GM23338 (cell line): Measurements from ENCODE around the gene GIMAP4. TPM values are rescaled to one million over a fixed set of nuclear protein-coding genes. Genes with fewer than 3 reads are reported as not detected.

Experiments used
- ATAC-seq: fragments of 200-7000 bp; cut with Tn5 transposase; 3 replicates; pipeline ENCODE4 v1.9.1; 2020
- DNase-seq: peaks from one replicate; pipeline ENCODE4 v3.0.0-alpha.2; 2015; ENCODE audit warnings: low spot score
- H2AFZ ChIP-seq: fragments of 200-600 bp; sonication (generic); 2 replicates; pipeline ENCODE4 v1.8.0; 2016; ENCODE audit warnings: antibody characterized with exemption, mild to moderate bottlenecking, moderate library complexity
- H3F3A ChIP-seq: fragments of 200-600 bp; sonication (generic); replicated peaks from 2 replicates; pipeline ENCODE4 v1.8.0; 2017; ENCODE audit warnings: antibody characterized with exemption, mixed run types, low read depth
- H3K27ac ChIP-seq: fragments of 200-600 bp; sonication (generic); 2 replicates; pipeline ENCODE4 v1.6.1; 2016; ENCODE audit warnings: low read depth
- H3K27me3 ChIP-seq: fragments of 200-600 bp; sonication (generic); 2 replicates; pipeline ENCODE4 v1.8.0; 2016; ENCODE audit warnings: mild to moderate bottlenecking, mixed run types, moderate library complexity; ENCODE audit not compliant: insufficient read depth
- H3K36me3 ChIP-seq: fragments of 200-600 bp; sonication (generic); 2 replicates; pipeline ENCODE4 v1.8.0; 2016; ENCODE audit warnings: mild to moderate bottlenecking; ENCODE audit not compliant: insufficient read depth
- H3K4me1 ChIP-seq: fragments of 200-600 bp; sonication (generic); 2 replicates; pipeline ENCODE4 v1.8.0; 2016; ENCODE audit warnings: mild to moderate bottlenecking, moderate library complexity; ENCODE audit not compliant: insufficient read depth
- H3K4me2 ChIP-seq: fragments of 200-600 bp; sonication (generic); 2 replicates; pipeline ENCODE4 v1.7.1; 2017; ENCODE audit warnings: mixed run types
- H3K4me3 ChIP-seq: fragments of 200-600 bp; sonication (generic); 2 replicates; pipeline ENCODE4 v1.6.1; 2016; ENCODE audit warnings: mixed run types
- H3K79me2 ChIP-seq: fragments of 200-600 bp; sonication (generic); replicated peaks from 2 replicates; pipeline ENCODE4 v1.8.0; 2017; ENCODE audit warnings: mild to moderate bottlenecking; ENCODE audit not compliant: insufficient read depth
- H3K9me2 ChIP-seq: fragments of 200-600 bp; sonication (generic); 2 replicates; pipeline ENCODE4 v1.8.0; 2017; ENCODE audit not compliant: insufficient read depth
- H4K20me1 ChIP-seq: fragments of 200-600 bp; sonication (generic); replicated peaks from 2 replicates; pipeline ENCODE4 v1.8.0; 2017; ENCODE audit warnings: mild to moderate bottlenecking; ENCODE audit not compliant: insufficient read depth
- H3K27ac Mint-ChIP-seq: 2 replicates; pipeline ENCODE4 v1.8.0; 2020; ENCODE audit warnings: inconsistent platforms, mild to moderate bottlenecking, moderate library complexity, mixed read lengths
- H3K27me3 Mint-ChIP-seq: 3 replicates; pipeline ENCODE4 v1.8.0; 2022; ENCODE audit warnings: low read depth, mild to moderate bottlenecking, moderate library complexity, mixed read lengths, inconsistent platforms; ENCODE audit not compliant: insufficient read depth, poor library complexity
- H3K36me3 Mint-ChIP-seq: 3 replicates; pipeline ENCODE4 v1.8.0; 2021; ENCODE audit warnings: low read depth, mild to moderate bottlenecking, inconsistent platforms, moderate library complexity, mixed read lengths
- H3K4me1 Mint-ChIP-seq: 3 replicates; pipeline ENCODE4 v1.8.0; 2020; ENCODE audit warnings: mild to moderate bottlenecking, inconsistent platforms, mixed read lengths
- H3K4me3 Mint-ChIP-seq: 3 replicates; pipeline ENCODE4 v1.8.0; 2021; ENCODE audit warnings: moderate library complexity, mild to moderate bottlenecking, inconsistent platforms, mixed read lengths
- H3K9me3 Mint-ChIP-seq: 3 replicates; pipeline ENCODE4 v1.8.0; 2020; ENCODE audit warnings: moderate library complexity, mild to moderate bottlenecking, inconsistent platforms, mixed read lengths
- CREB1 ChIP-seq: fragments of 250-450 bp; sonication (Bioruptor Pico); IDR thresholded peaks from 2 replicates; pipeline ENCODE4 v1.5.0; 2020; ENCODE audit warnings: low read depth, mild to moderate bottlenecking, moderate library complexity
- JUNB ChIP-seq: IDR thresholded peaks from one replicate; pipeline ENCODE4 v1.6.1; 2016; ENCODE audit warnings: antibody characterized with exemption; ENCODE audit not compliant: unreplicated experiment
- NANOG ChIP-seq: IDR thresholded peaks from 2 replicates; pipeline ENCODE4 v1.6.1; 2016; ENCODE audit warnings: antibody characterized with exemption, borderline replicate concordance
- POLR2AphosphoS5 ChIP-seq: IDR thresholded peaks from 2 replicates; pipeline ENCODE4 v1.6.1; 2016; ENCODE audit warnings: antibody characterized with exemption, low read depth
- REST ChIP-seq: IDR thresholded peaks from one replicate; pipeline ENCODE4 v1.6.1; 2018; ENCODE audit warnings: antibody characterized with exemption; ENCODE audit not compliant: unreplicated experiment
- STAT1 ChIP-seq: IDR thresholded peaks from one replicate; pipeline ENCODE4 v1.6.1; 2016; ENCODE audit warnings: antibody characterized with exemption; ENCODE audit not compliant: unreplicated experiment
- ZNF331 ChIP-seq: fragments of 250-450 bp; sonication (Bioruptor Pico); IDR thresholded peaks from 2 replicates; pipeline ENCODE4 v1.5.0; 2020; ENCODE audit warnings: low read depth, mild to moderate bottlenecking, moderate library complexity
- polyA plus RNA-seq: library from polyadenylated mRNA; unstranded; fragments of >200 nt; fragmentation: Nextera tagmentation; extraction: Ambion mirVana; gene quantifications from 2 replicates; pipeline ENCODE4 v1.2.1, GENCODE V29; 2016
- total RNA-seq: library from RNA; depleted of rRNA; stranded (reverse); fragments of >200 nt; shearing (Covaris generic); gene quantifications from 2 replicates; pipeline ENCODE4 v1.2.3, GENCODE V29; 2014
- TF ChIP-seq, protein P1 (sequence below): fragments of 250-450 bp; sonication (Bioruptor Pico); IDR thresholded peaks from 2 replicates; pipeline ENCODE4 v1.5.0; 2020; ENCODE audit warnings: mild to moderate bottlenecking, moderate library complexity
- TF ChIP-seq, protein P2 (sequence below), 2 experiments: fragments of 200-600 bp in 1 of 2; sonication (generic) in 1 of 2; conservative IDR thresholded peaks; 2 replicates each; pipeline versions ENCODE4 v1.5.1 to v1.6.1; 2016 to 2017; ENCODE audit warnings: antibody characterized with exemption in 2 of 2, low read depth in 2 of 2, mild to moderate bottlenecking in 2 of 2, moderate library complexity in 1 of 2

The GIMAP4 gene
- total and polyA plus RNA-seq, 2 experiments from 2014 or later, result not detected

- TF ChIP-seq, protein P1, sequence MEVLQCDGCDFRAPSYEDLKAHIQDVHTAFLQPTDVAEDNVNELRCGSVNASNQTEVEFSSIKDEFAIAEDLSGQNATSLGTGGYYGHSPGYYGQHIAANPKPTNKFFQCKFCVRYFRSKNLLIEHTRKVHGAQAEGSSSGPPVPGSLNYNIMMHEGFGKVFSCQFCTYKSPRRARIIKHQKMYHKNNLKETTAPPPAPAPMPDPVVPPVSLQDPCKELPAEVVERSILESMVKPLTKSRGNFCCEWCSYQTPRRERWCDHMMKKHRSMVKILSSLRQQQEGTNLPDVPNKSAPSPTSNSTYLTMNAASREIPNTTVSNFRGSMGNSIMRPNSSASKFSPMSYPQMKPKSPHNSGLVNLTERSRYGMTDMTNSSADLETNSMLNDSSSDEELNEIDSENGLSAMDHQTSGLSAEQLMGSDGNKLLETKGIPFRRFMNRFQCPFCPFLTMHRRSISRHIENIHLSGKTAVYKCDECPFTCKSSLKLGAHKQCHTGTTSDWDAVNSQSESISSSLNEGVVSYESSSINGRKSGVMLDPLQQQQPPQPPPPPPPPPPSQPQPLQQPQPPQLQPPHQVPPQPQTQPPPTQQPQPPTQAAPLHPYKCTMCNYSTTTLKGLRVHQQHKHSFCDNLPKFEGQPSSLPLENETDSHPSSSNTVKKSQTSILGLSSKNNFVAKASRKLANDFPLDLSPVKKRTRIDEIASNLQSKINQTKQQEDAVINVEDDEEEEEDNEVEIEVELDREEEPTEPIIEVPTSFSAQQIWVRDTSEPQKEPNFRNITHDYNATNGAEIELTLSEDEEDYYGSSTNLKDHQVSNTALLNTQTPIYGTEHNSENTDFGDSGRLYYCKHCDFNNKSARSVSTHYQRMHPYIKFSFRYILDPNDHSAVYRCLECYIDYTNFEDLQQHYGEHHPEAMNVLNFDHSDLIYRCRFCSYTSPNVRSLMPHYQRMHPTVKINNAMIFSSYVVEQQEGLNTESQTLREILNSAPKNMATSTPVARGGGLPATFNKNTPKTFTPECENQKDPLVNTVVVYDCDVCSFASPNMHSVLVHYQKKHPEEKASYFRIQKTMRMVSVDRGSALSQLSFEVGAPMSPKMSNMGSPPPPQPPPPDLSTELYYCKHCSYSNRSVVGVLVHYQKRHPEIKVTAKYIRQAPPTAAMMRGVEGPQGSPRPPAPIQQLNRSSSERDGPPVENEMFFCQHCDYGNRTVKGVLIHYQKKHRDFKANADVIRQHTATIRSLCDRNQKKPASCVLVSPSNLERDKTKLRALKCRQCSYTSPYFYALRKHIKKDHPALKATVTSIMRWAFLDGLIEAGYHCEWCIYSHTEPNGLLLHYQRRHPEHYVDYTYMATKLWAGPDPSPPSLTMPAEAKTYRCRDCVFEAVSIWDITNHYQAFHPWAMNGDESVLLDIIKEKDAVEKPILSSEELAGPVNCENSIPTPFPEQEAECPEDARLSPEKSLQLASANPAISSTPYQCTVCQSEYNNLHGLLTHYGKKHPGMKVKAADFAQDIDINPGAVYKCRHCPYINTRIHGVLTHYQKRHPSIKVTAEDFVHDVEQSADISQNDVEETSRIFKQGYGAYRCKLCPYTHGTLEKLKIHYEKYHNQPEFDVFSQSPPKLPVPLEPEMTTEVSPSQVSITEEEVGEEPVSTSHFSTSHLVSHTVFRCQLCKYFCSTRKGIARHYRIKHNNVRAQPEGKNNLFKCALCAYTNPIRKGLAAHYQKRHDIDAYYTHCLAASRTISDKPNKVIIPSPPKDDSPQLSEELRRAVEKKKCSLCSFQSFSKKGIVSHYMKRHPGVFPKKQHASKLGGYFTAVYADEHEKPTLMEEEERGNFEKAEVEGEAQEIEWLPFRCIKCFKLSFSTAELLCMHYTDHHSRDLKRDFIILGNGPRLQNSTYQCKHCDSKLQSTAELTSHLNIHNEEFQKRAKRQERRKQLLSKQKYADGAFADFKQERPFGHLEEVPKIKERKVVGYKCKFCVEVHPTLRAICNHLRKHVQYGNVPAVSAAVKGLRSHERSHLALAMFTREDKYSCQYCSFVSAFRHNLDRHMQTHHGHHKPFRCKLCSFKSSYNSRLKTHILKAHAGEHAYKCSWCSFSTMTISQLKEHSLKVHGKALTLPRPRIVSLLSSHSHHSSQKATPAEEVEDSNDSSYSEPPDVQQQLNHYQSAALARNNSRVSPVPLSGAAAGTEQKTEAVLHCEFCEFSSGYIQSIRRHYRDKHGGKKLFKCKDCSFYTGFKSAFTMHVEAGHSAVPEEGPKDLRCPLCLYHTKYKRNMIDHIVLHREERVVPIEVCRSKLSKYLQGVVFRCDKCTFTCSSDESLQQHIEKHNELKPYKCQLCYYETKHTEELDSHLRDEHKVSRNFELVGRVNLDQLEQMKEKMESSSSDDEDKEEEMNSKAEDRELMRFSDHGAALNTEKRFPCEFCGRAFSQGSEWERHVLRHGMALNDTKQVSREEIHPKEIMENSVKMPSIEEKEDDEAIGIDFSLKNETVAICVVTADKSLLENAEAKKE (CRISPR knock-in tag), result no peak
- TF ChIP-seq REST (no peak), JUNB (no peak)
These were observed 52.9 kb downstream of the GIMAP4 start (continued) for GRCh38 chr7:150620061-150620460.

DNA sequence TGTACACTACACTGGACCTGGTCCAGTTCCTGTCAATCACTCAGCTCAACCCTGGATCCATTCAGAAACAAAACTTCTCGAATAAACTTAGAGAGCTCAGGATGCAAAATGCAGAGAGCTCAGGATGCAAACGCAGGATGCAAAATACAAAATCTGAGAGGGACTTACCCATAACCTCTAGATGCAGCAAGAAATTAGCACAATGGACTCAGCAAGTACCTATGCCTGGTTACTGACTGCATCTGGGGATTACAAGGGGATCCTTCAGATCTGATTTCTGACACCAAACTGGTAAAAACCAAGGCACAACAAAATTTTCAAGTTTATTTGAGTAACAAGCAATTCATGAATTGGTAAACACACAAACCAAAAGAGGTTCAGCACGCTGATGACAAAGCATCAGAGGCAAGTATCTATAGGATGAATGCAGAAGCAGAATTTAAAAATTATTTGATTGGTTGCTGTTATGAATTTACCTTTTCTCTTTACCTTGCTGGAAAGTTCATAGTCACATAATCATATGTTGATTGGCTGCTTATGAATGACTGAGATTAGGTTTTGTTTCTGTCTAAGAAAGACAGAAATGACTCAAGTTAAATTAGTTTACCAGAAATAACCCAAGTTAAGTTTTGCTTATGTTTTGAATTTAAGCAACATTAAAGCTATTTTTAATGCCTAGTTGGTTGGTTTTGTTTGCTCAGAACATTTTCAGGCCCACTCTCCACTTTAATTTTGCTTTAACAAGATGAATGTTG is 53.6 kb downstream of the GIMAP4 start:
- no peak overlapping the region for H3K4me3 Mint-ChIP-seq
- peaks cover 5% of the 10 kb centered on the region for H3K27me3 Mint-ChIP-seq
- no peak for TF ChIP-seq REST
- no peak for TF ChIP-seq NANOG
- TF ChIP-seq ZNF331 (CRISPR knock-in tag), result no peak
- TF ChIP-seq JUNB, result no peak
- no peak for TF ChIP-seq CREB1 (CRISPR knock-in tag)
- TF ChIP-seq STAT1, result no peak
- TF ChIP-seq, protein P2, sequence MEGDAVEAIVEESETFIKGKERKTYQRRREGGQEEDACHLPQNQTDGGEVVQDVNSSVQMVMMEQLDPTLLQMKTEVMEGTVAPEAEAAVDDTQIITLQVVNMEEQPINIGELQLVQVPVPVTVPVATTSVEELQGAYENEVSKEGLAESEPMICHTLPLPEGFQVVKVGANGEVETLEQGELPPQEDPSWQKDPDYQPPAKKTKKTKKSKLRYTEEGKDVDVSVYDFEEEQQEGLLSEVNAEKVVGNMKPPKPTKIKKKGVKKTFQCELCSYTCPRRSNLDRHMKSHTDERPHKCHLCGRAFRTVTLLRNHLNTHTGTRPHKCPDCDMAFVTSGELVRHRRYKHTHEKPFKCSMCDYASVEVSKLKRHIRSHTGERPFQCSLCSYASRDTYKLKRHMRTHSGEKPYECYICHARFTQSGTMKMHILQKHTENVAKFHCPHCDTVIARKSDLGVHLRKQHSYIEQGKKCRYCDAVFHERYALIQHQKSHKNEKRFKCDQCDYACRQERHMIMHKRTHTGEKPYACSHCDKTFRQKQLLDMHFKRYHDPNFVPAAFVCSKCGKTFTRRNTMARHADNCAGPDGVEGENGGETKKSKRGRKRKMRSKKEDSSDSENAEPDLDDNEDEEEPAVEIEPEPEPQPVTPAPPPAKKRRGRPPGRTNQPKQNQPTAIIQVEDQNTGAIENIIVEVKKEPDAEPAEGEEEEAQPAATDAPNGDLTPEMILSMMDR (conservative IDR thresholded peaks at IDR 0.05; ENCODE audit: low read depth in 2 of 2), result no peak
- no peak for TF ChIP-seq POLR2AphosphoS5

More for the DNA sequence above, 53.6 kb downstream of the GIMAP4 start:
- Histone ChIP-seq H3K27me3 (no peaks in the 10 kb centered on the region), H3K4me1 (no peaks in the 10 kb centered on the region), H3F3A (no peaks in the 10 kb centered on the region), H4K20me1 (no peaks in the 10 kb centered on the region), H3K9me2 (peaks cover 3% of the 10 kb centered on the region; the same call in 1 of the 2 replicates), H3K36me3 (no peaks in the 10 kb centered on the region), H2AFZ (no peak overlapping the region), H3K27ac (no peak overlapping the region), H3K79me2 (no peaks in the 10 kb centered on the region), H3K4me2 (no peak overlapping the region), H3K4me3 (no peak overlapping the region)
- no peaks in the 10 kb centered on the region for H3K9me3 Mint-ChIP-seq
- H3K27ac Mint-ChIP-seq, result no peak overlapping the region
- DNase-seq (no peak), ATAC-seq (no peak)
- no peaks in the 10 kb centered on the region for H3K4me1 Mint-ChIP-seq
- no peaks in the 10 kb centered on the region for H3K36me3 Mint-ChIP-seq
